ENCODE data around the gene CRIP2. TPM values are rescaled to one million over a fixed set of nuclear protein-coding genes. Genes with fewer than 3 reads are reported as not detected.

The CRIP2 gene
- total and polyA plus RNA-seq, 2 of the 13 experiments (the other 11 are each of a cell fraction or from before 2014, with no cell fraction given) = 31.6 to 37.9 TPM

DNA sequence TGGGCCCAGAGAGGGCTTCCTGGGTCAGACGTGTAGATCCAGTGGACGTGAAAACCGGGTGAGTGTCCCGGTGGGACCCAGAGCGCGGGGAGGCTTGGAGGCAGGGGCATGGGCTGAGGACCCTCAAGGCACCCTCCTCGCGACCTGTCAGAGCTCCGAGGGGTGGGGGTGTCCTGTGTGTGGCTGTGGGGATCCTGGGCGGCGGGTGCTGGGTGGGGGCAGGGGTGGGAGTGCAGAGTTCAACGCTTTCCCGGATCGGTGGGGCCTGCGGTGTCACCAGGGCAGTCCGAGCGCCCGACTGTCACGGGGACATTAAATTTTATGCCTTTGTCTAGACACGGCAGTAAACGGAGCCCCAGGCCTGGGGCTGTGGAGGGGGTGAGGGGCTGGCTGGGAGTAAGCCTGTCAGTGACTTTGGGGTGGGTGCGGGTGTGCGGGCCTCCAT is 52.8 kb downstream of the CRIP2 start (continued):
- TF ChIP-seq, protein P1, sequence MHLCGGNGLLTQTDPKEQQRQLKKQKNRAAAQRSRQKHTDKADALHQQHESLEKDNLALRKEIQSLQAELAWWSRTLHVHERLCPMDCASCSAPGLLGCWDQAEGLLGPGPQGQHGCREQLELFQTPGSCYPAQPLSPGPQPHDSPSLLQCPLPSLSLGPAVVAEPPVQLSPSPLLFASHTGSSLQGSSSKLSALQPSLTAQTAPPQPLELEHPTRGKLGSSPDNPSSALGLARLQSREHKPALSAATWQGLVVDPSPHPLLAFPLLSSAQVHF (CRISPR knock-in tag; IDR thresholded peaks at IDR 0.05) = no peak
- no peak for TF ChIP-seq SP1 (IDR thresholded peaks at IDR 0.05)
- no peak for TF ChIP-seq SP1 (CRISPR knock-in tag; IDR thresholded peaks at IDR 0.05)
- TF ChIP-seq, protein P2, sequence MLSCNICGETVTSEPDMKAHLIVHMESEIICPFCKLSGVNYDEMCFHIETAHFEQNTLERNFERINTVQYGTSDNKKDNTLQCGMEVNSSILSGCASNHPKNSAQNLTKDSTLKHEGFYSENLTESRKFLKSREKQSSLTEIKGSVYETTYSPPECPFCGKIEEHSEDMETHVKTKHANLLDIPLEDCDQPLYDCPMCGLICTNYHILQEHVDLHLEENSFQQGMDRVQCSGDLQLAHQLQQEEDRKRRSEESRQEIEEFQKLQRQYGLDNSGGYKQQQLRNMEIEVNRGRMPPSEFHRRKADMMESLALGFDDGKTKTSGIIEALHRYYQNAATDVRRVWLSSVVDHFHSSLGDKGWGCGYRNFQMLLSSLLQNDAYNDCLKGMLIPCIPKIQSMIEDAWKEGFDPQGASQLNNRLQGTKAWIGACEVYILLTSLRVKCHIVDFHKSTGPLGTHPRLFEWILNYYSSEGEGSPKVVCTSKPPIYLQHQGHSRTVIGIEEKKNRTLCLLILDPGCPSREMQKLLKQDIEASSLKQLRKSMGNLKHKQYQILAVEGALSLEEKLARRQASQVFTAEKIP (CRISPR knock-in tag; IDR thresholded peaks at IDR 0.05; ENCODE audit: borderline replicate concordance) = no peak
- no peak for TF ChIP-seq KMT2B (CRISPR knock-in tag; IDR thresholded peaks at IDR 0.05)
- no peak for TF ChIP-seq TBX2 (CRISPR knock-in tag; IDR thresholded peaks at IDR 0.05; ENCODE audit: borderline replicate concordance)
- TF ChIP-seq, protein P3, sequence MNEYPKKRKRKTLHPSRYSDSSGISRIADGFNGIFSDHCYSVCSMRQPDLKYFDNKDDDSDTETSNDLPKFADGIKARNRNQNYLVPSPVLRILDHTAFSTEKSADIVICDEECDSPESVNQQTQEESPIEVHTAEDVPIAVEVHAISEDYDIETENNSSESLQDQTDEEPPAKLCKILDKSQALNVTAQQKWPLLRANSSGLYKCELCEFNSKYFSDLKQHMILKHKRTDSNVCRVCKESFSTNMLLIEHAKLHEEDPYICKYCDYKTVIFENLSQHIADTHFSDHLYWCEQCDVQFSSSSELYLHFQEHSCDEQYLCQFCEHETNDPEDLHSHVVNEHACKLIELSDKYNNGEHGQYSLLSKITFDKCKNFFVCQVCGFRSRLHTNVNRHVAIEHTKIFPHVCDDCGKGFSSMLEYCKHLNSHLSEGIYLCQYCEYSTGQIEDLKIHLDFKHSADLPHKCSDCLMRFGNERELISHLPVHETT (CRISPR knock-in tag; conservative IDR thresholded peaks at IDR 0.05) = no peak
- TF ChIP-seq NAIF1 (CRISPR knock-in tag; IDR thresholded peaks at IDR 0.05; ENCODE audit: borderline replicate concordance) = no peak
- TF ChIP-seq ZFX (CRISPR knock-in tag; IDR thresholded peaks at IDR 0.05; ENCODE audit: low read depth) = 0 out of 2 replicates have a peak, but pooled peaks have one; percentile 38
- TF ChIP-seq ELF3 (CRISPR knock-in tag; IDR thresholded peaks at IDR 0.05) = no peak
- TF ChIP-seq, protein P4, sequence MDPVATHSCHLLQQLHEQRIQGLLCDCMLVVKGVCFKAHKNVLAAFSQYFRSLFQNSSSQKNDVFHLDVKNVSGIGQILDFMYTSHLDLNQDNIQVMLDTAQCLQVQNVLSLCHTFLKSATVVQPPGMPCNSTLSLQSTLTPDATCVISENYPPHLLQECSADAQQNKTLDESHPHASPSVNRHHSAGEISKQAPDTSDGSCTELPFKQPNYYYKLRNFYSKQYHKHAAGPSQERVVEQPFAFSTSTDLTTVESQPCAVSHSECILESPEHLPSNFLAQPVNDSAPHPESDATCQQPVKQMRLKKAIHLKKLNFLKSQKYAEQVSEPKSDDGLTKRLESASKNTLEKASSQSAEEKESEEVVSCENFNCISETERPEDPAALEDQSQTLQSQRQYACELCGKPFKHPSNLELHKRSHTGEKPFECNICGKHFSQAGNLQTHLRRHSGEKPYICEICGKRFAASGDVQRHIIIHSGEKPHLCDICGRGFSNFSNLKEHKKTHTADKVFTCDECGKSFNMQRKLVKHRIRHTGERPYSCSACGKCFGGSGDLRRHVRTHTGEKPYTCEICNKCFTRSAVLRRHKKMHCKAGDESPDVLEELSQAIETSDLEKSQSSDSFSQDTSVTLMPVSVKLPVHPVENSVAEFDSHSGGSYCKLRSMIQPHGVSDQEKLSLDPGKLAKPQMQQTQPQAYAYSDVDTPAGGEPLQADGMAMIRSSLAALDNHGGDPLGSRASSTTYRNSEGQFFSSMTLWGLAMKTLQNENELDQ (CRISPR knock-in tag; IDR thresholded peaks at IDR 0.05; ENCODE audit: borderline replicate concordance) = no peak
- no peak for TF ChIP-seq MTA1 (CRISPR knock-in tag; IDR thresholded peaks at IDR 0.05; ENCODE audit: borderline replicate concordance)
- TF ChIP-seq, protein P5, sequence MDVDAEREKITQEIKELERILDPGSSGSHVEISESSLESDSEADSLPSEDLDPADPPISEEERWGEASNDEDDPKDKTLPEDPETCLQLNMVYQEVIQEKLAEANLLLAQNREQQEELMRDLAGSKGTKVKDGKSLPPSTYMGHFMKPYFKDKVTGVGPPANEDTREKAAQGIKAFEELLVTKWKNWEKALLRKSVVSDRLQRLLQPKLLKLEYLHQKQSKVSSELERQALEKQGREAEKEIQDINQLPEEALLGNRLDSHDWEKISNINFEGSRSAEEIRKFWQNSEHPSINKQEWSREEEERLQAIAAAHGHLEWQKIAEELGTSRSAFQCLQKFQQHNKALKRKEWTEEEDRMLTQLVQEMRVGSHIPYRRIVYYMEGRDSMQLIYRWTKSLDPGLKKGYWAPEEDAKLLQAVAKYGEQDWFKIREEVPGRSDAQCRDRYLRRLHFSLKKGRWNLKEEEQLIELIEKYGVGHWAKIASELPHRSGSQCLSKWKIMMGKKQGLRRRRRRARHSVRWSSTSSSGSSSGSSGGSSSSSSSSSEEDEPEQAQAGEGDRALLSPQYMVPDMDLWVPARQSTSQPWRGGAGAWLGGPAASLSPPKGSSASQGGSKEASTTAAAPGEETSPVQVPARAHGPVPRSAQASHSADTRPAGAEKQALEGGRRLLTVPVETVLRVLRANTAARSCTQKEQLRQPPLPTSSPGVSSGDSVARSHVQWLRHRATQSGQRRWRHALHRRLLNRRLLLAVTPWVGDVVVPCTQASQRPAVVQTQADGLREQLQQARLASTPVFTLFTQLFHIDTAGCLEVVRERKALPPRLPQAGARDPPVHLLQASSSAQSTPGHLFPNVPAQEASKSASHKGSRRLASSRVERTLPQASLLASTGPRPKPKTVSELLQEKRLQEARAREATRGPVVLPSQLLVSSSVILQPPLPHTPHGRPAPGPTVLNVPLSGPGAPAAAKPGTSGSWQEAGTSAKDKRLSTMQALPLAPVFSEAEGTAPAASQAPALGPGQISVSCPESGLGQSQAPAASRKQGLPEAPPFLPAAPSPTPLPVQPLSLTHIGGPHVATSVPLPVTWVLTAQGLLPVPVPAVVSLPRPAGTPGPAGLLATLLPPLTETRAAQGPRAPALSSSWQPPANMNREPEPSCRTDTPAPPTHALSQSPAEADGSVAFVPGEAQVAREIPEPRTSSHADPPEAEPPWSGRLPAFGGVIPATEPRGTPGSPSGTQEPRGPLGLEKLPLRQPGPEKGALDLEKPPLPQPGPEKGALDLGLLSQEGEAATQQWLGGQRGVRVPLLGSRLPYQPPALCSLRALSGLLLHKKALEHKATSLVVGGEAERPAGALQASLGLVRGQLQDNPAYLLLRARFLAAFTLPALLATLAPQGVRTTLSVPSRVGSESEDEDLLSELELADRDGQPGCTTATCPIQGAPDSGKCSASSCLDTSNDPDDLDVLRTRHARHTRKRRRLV (CRISPR knock-in tag; IDR thresholded peaks at IDR 0.05) = no peak
- TF ChIP-seq NONO (IDR thresholded peaks at IDR 0.05) = no peak
- TF ChIP-seq NONO (CRISPR knock-in tag; conservative IDR thresholded peaks at IDR 0.05) = peak; percentile 22; the same call in 1 of the 2 replicates
- no peak for TF ChIP-seq GPN1 (CRISPR knock-in tag; IDR thresholded peaks at IDR 0.05; ENCODE audit: borderline replicate concordance)
- no peak for TF ChIP-seq CHD4 (IDR thresholded peaks at IDR 0.05; ENCODE audit: borderline replicate concordance, low read length)
- TF ChIP-seq CBX1 (IDR thresholded peaks at IDR 0.05; ENCODE audit: low read depth) = no peak
- TF ChIP-seq, protein P6, sequence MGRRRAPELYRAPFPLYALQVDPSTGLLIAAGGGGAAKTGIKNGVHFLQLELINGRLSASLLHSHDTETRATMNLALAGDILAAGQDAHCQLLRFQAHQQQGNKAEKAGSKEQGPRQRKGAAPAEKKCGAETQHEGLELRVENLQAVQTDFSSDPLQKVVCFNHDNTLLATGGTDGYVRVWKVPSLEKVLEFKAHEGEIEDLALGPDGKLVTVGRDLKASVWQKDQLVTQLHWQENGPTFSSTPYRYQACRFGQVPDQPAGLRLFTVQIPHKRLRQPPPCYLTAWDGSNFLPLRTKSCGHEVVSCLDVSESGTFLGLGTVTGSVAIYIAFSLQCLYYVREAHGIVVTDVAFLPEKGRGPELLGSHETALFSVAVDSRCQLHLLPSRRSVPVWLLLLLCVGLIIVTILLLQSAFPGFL (CRISPR knock-in tag; IDR thresholded peaks at IDR 0.05) = no peak

All from HepG2 (cell line).